Stromal cell of bone marrow (primary cell): ENCODE data around the gene ISCA2.
A peak's percentile ranks its signal among the peaks of the same experiment; 100 is the strongest.
"Not testable (repeated sequence)": the region's sequence is repeated elsewhere in the genome, so short reads cannot be mapped to it uniquely, and the experiment has no call there.

ENCODE experiments used
- DNase-seq: peaks from one replicate; pipeline ENCODE4 v3.0.0-alpha.2; 2012; ENCODE audit warnings: low read depth

The ISCA2 gene, protein sequence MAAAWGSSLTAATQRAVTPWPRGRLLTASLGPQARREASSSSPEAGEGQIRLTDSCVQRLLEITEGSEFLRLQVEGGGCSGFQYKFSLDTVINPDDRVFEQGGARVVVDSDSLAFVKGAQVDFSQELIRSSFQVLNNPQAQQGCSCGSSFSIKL

DNA sequence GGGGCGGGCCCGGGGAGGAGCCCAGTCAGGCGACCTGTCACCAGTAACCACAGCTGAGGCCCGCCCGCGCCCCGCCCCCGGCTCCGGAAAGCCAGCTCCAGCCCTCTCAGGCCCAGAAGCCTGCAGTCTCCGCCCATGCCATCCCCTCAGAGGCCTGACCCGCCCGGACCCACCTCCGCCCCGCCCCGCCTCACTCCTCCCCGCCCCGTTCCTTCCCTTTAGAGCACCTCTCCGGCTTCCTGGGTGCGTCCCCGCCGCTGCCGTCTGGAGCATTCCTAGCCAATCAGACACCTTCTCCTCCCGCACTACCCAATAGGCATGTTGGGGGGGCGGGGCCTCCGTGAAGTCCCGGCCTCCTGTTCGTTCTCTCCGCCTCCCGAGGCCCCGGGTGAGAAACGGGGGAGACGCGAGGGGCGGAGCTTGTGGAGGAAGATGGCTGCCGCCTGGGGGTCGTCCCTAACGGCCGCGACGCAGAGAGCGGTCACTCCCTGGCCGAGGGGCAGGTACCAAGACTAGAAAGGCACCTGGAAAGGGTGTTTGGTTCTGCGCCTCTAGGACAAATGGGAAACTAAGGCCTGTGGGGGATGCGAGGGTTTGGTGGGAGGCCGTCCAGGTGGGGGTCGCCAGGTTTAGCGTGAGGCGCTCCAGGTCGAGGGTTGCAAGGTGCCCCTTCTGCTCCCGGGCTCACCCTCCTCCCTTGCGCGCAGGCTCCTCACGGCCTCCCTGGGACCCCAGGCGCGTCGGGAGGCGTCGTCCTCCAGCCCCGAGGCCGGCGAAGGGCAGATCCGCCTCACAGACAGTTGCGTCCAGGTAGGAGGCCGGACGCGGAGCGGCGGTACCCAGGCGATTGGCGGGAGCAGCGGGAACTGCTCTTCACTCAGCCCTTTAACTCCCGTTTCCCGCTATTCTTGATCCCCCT, at the start of gene ISCA2:
Gene ISCA2, plus strand, starts transcription at position 423 of the 919 bp plus-strand sequence. Its CDS starts 10 bp downstream, at position 433.
- DNase-seq: peak; percentile 98

DNA sequence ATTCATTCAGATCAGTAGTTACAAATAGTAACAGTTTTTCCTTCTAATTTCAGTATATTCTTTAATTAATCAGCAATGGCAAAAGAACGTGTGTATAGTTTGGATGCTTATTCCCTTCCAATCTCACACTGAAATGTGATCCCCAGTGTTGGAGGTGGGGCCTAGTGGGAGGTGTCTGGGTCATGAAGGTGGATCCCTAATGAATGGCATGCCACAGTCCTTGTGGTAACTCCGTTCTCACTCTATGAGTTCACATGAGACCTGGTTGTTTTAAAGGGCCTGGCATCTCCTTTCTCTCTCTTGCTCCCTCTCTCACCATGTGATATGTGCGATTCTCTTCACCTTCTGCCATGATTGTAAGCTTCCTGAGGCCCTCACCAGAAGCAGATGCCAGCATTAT, 48.7 kb upstream of the ISCA2 start:
- no peak for DNase-seq

DNA sequence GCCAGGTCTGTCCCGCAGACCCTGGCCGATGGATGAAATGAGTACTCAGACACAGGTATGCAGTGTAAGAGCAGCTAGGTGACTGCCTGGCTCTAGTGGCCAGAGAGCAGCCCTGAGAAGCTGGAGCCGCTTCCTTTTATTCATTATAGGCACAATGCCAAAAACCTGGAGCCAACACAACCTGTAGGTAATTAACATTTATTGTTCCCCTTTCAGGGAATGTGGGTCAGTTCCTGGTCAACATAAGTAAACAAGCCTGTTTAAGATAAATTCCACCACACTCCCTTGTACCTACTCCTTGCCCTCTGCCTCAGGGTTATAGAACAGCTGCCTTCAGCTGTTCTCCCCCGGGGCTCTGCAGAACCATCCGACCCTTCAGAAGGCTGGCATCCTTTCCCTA, 39.2 kb upstream of the ISCA2 start:
- not testable (repeated sequence) for DNase-seq

DNA sequence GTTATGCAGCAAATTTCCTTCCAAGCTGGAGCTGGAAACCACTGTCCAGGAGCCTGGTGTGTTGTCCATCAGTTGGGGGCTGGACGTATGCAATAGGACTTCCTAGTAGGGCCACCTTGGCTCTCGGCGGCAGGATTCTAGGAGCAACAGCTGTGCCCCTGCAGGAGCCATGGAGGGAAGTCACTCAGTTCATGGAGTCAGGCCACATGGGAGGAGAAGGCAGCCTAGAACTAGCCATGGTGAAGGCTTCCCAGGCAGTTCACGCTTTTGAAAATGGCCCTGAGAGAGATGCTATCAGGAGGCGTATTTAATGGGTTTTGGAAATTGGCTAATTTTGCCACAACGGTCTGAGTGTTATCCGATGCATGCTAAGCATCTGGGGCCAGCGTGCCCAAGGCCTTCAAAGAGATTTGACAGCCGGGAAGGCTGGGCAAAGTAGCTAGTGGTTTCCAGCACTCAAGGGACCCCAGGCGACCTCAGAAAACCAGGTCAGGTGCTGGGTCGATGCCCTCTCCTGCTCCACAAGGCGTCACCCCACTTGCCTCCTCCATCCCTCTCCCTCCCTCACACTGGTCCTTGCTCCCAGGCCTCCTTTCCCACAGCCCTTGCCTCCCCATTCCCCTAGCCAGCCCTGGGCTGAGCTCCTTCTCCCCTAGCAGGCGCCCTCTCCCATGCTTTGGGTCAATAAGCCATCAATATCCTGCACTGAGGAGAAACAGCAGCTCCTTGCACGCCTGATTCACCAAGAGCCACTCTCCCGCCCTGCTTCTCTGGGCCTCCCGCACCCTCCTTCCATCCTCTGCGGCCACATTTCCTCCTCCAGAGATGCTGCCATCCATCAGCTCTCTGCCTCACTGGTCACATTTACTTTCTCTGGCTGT, 36.6 kb upstream of the ISCA2 start:
- no peak for DNase-seq

DNA sequence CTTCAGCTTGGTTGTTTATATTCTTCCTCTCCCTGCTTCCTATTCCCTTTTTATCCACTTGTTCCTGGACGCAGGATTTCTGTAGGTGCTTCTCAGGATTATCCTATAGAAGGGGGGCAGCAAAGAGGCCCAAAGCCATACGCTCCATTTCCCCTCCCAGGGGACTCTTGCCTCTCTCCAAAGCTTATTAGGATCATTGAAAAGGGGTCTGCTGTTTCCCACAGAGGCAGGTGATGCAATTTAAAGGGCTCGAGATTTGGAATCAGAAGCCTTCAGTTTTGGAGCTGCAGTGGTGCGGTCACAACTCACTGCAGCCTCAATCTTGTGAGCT, 36.0 kb upstream of the ISCA2 start:
- no peak for DNase-seq

DNA sequence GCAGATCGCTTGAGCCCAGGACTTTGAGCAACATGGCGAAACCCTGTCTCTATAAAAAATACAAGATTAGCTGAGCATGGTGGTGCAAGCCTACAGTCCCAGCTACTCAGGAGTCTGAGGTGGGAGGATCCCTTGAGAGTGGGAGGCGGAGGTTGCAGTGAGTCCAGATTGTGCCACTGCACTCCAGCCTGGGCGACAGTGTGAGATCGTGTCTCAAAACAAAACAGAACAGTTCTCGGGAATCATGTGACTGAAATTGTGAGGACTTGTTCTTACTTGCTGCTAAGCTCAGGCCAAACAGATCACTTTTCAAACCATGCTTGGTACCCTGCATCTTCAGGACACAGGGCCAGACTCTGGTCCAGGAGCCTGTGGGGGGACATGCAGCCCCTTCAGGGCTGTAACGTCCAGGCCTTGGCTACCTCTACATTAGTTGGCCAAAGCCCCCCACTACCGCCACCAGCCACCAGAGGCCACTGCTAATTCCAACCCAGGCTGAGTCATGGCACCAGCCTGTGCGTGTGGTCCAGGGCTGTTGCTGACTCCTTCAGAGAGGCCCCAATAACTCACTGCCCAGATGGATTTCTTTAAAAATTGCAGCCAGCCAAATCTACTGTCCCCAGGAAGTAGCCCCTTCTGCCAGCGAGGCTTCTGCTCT, 34.1 kb upstream of the ISCA2 start:
- peak; percentile 46 for DNase-seq

DNA sequence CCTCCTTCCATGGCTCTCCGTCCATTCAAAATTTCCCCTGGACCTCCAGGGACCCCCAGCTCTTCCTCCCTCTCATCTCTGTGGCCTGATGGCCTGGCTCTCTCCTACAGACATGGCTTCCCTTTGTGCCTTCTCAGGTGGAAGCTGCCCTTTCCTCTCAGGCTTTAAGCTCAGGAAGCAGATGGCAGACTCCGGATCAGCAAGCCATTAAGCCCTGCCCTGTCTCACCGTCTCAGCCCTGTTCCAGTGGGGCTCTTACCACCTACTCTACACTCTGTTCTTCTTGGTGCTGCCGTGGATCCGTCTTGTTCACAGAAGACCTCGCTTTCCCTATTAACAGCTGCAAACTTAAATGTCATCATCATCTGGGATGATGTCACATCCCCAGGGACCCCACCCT, 33.6 kb upstream of the ISCA2 start:
- DNase-seq: no peak

DNA sequence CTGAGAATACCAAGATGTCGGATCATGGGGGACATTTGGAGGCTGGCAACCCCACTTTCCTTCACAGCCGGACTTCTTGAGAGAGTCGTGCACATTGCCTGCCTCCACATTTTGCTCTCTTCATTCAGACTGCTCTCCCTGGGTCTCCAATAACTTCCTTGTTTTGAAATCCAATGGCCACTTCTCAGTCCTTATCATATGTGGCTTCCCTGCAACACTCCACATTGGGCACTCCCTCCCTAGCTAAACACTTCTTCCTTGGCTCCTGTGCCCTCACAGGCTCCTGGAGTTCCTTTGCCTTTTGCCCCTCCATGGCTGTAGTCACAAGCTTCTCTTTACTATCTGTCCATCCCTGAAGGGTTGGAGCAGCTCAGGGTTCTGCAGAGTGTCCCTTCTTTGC, 30.6 kb upstream of the ISCA2 start:
- DNase-seq: no peak

DNA sequence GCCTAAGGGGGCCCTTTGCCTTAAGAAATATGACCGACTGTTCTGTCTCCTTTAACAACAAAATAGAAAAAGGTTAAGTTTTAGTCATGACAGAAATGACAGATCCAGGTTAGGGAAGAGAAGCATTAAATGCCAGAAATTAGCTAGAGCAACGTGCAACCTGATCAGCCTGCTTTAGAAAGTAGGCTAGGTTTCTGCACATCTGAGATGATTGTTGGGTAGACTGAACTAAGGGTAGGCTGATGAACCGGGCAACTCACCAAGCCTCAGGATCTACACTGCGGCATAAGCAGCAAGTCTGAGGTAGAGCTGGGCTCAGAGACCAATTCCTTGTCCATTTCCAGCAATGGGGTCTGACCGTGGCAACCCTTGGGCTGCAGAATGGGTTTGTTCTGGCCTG, 29.9 kb upstream of the ISCA2 start:
- no peak for DNase-seq

DNA sequence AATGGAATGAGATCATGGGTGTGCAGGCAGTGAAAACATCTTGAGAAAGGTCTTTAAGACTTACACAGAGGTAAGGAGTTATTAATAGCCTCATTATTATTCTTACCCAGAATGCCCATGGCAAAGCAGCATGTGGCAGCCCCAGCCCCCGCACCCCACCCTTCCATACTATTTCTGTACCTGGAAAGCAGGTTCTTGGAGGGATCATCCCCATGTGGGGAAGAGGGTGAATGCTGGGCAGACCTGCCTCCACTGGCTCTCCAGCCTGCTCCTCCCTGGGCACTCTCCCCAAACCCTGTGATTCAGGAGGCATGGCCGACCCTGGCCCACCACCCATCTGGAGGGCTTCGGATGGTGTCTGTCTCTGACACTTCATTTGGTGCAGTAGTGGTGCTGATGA, 28.8 kb upstream of the ISCA2 start:
- no peak for DNase-seq

DNA sequence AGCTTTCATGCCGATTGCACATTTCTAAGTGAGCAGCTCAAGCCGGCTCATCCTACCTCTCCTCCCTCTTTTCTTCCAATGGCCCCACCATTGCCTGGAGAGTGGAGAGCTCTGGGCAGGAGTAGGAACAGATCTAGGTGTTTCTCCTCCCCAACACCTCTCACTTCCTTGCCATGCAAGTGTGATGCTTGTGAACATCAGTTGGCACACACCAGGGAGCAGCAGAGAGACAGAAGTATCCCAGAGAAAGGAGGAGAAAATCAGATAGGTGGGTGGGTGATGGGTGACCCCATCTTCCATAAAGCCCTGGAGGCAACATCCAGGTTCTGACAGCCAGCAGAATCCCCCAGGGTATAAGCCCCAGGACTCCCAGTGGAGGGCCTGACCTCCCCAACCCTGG, 28.2 kb upstream of the ISCA2 start:
- no peak for DNase-seq

DNA sequence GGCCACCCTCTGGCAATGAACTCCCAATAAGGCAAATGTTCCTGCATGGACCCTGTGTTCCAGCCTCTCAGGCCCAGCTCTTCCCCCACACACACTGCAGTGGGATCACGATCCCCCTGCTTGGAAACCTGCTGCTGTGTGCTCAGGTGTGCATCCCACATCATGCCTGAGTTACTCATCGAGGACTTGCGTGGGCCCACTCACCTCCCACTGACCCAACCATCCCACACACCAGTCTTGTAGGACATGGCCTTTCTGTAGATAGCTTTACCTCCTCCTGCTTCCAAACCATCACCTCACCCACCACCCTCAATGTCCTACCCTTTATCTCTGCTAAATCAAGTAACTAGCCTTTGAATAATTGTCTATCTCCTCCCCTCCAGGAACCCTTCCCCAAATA, 25.1 kb upstream of the ISCA2 start:
- DNase-seq: no peak

DNA sequence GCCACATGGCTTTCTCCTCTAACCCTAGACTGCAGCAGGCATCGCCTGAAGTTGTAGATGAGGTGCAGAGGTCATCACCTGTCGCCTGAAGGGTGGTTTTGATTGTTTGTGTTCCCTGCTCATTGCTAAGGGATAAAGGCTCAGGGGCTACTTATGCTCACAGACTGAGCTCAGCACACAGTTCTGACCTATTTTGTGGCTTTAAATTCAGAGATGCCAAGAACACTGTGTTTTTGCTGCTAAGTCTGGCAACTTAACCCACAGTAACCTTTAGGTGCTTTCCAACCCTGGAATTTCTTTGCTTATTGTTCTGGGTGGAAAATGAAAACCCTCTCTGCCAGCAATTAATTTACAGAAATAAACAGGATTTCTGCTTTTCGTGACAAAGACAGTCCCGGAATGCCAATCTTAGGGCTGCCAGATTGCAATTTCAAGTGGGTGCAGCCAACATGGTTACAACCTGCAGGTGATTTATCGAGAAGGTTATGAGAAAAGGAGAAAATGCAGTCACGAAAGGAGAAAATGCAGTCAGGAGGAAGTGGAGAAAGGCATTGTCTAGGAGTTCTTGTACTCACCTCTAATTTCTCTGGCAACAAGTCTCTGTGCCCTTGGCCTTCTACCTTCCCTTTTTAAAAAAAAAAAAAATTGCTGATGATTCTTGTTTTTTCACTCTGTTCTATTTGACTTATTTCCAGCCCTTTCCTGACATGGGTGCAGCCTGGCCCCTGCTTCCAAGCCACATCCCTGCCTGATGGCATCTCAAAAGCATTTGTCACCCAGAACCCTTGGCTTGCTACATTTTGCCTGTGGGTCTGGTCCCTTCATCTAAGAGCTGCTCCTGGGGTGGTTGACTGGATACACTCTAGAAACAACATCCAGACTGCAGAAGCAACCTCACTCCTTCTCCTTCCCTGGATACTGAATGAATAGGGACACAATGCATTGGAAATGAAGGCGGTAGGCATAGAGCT, 23.7 kb upstream of the ISCA2 start:
- DNase-seq: no peak

DNA sequence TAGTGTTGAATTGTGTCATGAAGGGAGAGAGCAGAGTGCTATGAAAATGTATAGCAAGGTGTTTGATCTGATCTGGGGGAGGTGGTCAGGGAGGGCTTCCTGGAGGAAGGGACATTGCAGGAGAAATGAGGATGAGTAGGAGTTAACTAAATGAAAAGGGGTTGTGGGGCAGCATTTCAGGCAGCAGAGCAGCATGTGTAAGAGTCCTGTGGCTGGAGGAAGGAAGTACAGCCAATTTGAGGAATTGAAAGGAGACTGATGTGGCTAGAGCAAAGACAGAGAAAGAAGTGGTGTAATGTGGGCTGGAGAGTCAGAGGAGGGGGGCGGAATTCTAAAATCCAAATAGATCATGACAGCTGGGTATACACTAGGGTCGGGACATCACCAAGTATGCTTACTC, 21.0 kb upstream of the ISCA2 start:
- DNase-seq: no peak

DNA sequence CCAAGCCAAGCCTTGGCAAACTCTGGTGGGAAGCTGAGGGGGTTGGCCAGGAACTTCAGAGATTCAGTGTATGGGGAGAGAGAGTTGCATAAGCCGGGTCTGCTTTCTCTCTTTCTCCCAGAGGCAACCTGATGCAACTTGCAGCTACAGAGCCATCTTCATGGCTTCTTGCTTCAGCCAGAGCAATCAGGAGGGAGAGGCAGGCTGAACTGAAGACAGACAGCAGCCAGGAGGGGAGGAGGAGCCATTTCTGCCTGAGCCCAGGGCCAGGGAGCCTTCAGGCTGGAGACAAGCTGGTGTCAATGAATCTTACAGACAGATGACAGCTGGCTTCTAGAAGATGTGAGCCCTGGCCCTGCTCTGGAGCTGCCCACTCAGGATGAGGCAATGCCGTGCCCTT, 19.2 kb upstream of the ISCA2 start:
- DNase-seq: no peak

DNA sequence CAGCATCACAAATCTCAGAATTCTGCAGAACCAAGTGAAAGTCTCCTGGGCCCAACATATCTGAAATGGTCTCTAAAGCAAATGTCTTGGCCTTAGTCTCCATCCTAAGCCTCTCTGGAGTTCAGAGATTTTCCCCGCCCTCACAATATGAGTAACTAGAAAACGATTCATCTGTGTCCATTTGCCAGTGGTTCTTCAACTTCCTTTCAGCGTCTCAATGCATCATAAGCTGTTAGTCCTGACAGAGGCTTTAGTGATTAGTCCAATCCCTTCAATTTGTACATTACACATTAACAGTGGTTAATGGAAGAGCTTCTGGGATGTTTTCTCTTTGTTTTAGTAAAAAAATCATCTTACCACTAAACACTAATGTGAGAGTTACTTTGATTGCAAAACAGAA, 17.9 kb upstream of the ISCA2 start:
- peak; percentile 66 for DNase-seq

DNA sequence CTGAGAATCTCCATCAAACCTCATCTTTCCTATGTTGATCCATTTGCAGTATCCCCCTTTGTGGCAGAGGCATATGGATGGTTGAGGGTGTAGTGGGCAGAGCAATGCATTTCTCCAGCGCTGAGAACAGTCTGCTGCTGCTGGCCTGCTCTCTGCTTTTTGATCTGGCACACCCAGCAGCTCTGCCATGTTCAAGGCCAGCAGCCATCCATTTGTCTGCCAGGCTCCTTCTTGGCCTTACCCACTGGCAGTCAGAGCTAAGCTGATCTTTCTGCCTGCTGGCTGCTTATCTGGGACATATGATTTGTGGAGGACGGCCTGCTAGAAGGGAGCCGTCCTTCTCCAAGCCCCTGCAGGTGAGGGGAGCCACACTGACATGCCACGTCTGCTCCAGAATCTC, 17.5 kb upstream of the ISCA2 start:
- no peak for DNase-seq

DNA sequence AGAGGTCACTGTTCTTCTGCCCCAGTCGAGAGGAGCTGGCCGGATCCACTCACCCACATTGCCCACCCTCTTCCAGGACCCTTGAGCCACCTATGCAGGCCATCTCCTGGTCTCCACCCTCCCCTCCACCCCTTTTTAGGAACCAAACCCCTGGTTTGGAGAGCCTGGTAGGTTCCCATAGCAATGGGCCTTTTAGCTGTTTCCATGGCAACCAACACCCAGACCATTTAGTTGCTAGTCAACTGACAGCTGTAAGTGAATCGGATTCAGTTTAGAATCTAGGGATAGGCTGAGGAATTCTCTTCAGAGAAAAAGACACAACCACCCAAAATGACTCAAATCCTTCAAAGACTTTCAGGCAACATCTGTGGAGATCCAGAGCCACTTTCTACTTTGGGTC, 17.0 kb upstream of the ISCA2 start:
- no peak for DNase-seq

DNA sequence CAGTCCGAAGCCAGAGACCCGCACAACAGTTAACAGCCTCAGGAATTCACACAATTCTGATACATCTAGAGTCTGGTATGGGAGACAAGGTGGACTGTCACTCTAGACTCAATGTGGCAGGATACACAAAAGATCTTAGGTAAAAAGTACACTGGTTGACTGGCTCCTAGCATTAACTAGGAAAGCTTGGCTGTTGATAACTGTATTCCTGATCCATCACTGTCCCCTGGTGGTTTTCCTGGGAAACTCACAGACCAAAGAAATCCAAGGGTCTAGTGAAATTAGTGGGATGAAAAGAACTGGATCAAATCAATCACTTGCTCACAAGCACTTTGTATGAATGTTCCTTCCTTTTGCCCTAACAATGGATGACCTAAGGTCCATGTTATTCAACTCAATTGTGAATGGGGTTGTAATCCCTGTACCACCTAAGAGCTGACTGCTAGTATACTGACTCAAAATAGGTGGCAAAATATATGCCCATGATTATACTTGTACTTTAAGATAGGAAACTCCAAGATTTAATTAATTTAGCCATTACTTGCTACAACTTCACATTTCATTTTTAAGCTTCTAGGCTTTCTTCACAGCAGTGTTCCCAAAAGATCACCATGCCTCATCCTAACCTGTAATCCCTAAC, 14.4 kb upstream of the ISCA2 start:
- DNase-seq: no peak

DNA sequence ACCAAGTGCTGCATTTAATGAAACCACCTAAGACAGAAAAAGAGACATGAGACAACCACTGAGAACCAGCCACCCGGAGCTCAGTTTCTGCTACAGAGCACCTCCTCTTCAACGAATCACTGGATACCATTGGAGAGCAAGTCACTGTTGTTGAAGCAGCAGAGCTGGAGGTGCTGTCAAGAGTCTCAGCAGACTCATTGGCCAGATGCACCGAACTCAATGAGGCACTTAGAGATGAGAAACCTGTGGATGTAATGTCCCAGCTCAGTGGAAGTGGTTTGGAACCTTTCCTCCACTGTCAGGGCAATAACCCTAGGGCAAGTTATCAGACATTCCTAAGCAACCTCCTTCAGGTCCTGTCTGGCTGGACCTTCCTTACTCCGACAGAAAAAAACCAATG, 13.5 kb upstream of the ISCA2 start:
- DNase-seq: no peak

DNA sequence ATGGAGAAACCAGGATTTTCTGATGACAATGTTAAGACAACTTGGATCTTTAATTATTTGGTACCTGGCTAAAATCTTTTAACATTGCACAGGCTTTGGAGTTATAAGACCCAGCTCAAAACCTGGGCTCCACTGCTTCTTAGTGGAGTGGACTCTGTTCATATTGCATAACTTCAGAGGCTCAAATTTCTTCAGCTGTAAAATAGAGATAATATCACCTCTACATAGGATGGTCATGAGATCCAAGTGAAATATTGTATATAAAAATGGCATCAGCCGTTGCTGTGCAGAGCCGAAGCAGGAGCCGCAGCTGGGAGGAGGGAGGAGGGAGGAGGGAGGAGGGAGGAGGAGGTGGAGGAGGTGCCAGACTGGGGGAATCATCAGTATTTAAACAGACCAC, 11.0 kb upstream of the ISCA2 start:
- no peak for DNase-seq
